HT1080 (cell line): ENCODE data around the gene VEGFD. TPM values are rescaled to one million over a fixed set of nuclear protein-coding genes. Genes with fewer than 3 reads are reported as not detected.
A peak's percentile ranks its signal among the peaks of the same experiment; 100 is the strongest.
"Not testable (repeated sequence)": the region's sequence is repeated elsewhere in the genome, so short reads cannot be mapped to it uniquely, and the experiment has no call there.

Experiments used
- DNase-seq: peaks from one replicate; pipeline ENCODE4 v3.0.0-alpha.2; 2015; ENCODE audit warnings: low read depth
- total RNA-seq: library from RNA; depleted of rRNA; stranded (reverse); fragments of >200 nt; shearing (Covaris generic); gene quantifications from 2 replicates; pipeline ENCODE4 v1.2.3, GENCODE V29; 2014; rRNA removed

The VEGFD gene
- total RNA-seq, 1 experiment from 2014 or later, result not detected

GRCh38 chrX:15305899-15306298 is 78.3 kb downstream of the VEGFD start:
- DNase-seq, result not testable (repeated sequence)

- DNase-seq, result peak; percentile 24
Observed at GRCh38 chrX:15301924-15302323, 82.3 kb downstream of the VEGFD start.

GRCh38 chrX:15299941-15300851 is 84.0 kb downstream of the VEGFD start:
- peak; percentile 20 for DNase-seq

GRCh38 chrX:15298780-15299179 is 85.4 kb downstream of the VEGFD start:
- DNase-seq, result no peak

GRCh38 chrX:15298201-15298600 is 86.0 kb downstream of the VEGFD start:
- DNase-seq, result peak; percentile 31

Other genes with a start within 250 kb of the VEGFD start
- gene ASB9, start 114.3 kb downstream of the VEGFD start, total RNA-seq, result 12.2 and 18.1 TPM in 2 replicates
- not detected in 2 replicates for gene ASB11, start 68.8 kb downstream of the VEGFD start, total RNA-seq
- gene PIGA, start 48.9 kb downstream of the VEGFD start, total RNA-seq, result 6.5 and 7.2 TPM in 2 replicates
- 15.6 and 19.3 TPM in 2 replicates for gene PIR, start 108.9 kb upstream of the VEGFD start, total RNA-seq
- gene BMX, start 116.4 kb upstream of the VEGFD start, total RNA-seq, result 0.34 TPM in 1 of 2 replicates, not detected in the other
- not detected in 2 replicates for gene ACE2, start 216.5 kb upstream of the VEGFD start, total RNA-seq